ENCODE data around the gene SLC22A17. TPM values are rescaled to one million over a fixed set of nuclear protein-coding genes. Genes with fewer than 3 reads are reported as not detected.

SLC22A17 gene
- total and polyA plus RNA-seq, 2 of the 13 experiments (the other 11 are each of a cell fraction or from before 2014, with no cell fraction given): 0.95 to 1.1 TPM

DNA sequence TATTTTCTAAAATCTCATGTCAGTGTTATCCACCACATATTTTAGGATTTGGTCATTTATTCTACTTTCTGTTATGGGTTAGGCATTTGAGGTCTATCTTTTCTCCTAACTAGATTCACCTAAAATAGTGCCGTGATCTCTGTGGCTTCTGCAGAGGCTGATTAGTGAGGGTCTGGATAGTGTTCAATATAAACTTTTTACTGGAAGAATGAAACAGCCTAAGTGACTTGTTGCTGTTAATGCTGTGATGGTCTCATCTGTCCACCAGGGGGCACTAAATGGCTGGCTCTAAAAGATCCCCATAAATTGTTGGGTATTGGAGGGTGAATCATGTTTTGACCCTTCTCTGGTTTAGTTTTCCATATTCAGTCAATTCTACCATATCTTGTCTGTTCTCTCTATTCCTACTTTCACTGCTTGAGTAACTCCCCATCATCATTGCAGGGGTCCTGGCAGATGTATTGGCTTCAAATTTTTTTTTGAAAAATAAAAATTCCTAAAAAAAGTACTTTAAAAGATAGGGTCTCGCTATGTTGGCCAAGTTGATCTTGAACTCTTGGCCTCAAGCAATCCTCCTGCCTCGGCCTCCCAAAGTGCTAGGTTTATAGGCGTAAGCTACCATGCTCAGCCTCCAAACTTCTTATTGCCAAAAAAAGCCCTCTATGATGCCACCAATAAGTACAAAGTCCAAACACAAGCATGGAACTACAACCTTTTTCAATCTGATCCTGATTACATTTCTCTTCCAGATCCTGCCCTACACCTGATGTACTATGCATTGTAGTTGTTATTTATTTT lies 24.5 kb downstream of the SLC22A17 start (continued):
- TF ChIP-seq, protein P1, sequence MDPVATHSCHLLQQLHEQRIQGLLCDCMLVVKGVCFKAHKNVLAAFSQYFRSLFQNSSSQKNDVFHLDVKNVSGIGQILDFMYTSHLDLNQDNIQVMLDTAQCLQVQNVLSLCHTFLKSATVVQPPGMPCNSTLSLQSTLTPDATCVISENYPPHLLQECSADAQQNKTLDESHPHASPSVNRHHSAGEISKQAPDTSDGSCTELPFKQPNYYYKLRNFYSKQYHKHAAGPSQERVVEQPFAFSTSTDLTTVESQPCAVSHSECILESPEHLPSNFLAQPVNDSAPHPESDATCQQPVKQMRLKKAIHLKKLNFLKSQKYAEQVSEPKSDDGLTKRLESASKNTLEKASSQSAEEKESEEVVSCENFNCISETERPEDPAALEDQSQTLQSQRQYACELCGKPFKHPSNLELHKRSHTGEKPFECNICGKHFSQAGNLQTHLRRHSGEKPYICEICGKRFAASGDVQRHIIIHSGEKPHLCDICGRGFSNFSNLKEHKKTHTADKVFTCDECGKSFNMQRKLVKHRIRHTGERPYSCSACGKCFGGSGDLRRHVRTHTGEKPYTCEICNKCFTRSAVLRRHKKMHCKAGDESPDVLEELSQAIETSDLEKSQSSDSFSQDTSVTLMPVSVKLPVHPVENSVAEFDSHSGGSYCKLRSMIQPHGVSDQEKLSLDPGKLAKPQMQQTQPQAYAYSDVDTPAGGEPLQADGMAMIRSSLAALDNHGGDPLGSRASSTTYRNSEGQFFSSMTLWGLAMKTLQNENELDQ (CRISPR knock-in tag; IDR thresholded peaks at IDR 0.05; ENCODE audit: borderline replicate concordance): peak; percentile 41; the same call in 1 of the 2 replicates
- TF ChIP-seq GLI4 (CRISPR knock-in tag; IDR thresholded peaks at IDR 0.05; ENCODE audit: borderline replicate concordance): 0 out of 2 replicates have a peak, but pooled peaks have one; percentile 78
- TF ChIP-seq ZNF264 (CRISPR knock-in tag; IDR thresholded peaks at IDR 0.05): 0 out of 2 replicates have a peak, but pooled peaks have one; percentile 27
- no peak for TF ChIP-seq MAFF (IDR thresholded peaks at IDR 0.05; ENCODE audit: low read depth, low read length)
- no peak for TF ChIP-seq ZNF30 (CRISPR knock-in tag; IDR thresholded peaks at IDR 0.05)
- TF ChIP-seq ZNF746 (CRISPR knock-in tag; IDR thresholded peaks at IDR 0.05): no peak
- peak; percentile 43 to 72; a peak in 1 of 4 replicates for TF ChIP-seq HMGXB4 (CRISPR knock-in tag; IDR thresholded peaks at IDR 0.05; ENCODE audit: borderline replicate concordance in 1 of 2, low read depth in 1 of 2)
- TF ChIP-seq ZMYM4 (CRISPR knock-in tag; IDR thresholded peaks at IDR 0.05): no peak
